ENCODE measurements around the gene TTBK2.

DNA sequence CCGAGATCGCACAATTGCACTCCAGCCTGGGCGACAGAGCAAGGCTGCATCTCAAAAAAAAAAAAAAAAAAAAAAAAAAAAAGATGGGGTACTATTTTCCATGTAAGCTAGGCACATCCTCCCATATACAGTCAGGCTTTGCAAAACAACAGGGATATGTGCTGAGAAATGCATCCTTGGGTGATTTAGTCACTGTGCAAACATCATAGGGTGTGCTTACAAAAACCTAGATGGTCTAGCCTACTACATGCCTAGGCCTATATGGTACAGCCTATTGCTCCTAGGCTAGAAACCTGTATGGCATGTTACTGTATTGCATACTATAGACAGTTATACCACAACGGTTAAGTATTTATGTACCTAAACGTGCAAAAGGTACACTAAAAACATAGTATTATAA is 75.0 kb downstream of the TTBK2 start:
- TF ChIP-seq TAF1 (IDR thresholded peaks at IDR 0.05; ENCODE audit: low read depth, low read length) (no peak), POLR2A (IDR thresholded peaks at IDR 0.05; ENCODE audit: low read depth, low read length) (no peak), POLR2AphosphoS5 (IDR thresholded peaks at IDR 0.05; ENCODE audit: low read depth, low read length) (no peak), POU2F2 (IDR thresholded peaks at IDR 0.05; ENCODE audit: low read depth, low read length) (no peak), SPI1 (IDR thresholded peaks at IDR 0.05; ENCODE audit: low read depth, low read length) (no peak), PAX5 (IDR thresholded peaks at IDR 0.05; ENCODE audit: insufficient read depth, low read length, severe bottlenecking) (no peak)

Measured in GM12891 (cell line).